ENCODE results near the gene USP48.
A peak's percentile ranks its signal among the peaks of the same experiment; 100 is the strongest.
"Not testable (repeated sequence)": the region's sequence is repeated elsewhere in the genome, so short reads cannot be mapped to it uniquely, and the experiment has no call there.

Gene USP48

GRCh38 chr1:21782868-21783678, at the start of gene USP48:
Gene USP48 (minus strand): TSS chr1:21783149. CDS start chr1:21782957, 192 bp downstream.
- DNase-seq (ENCODE audit: low read depth): peak; percentile 96

- no peak for DNase-seq (ENCODE audit: low read depth)
Measured at GRCh38 chr1:21831454-21831970, 48.6 kb upstream of the USP48 start.

GRCh38 chr1:21830792-21831453, 48.0 kb upstream of the USP48 start:
- DNase-seq (ENCODE audit: low read depth): no peak

- no peak for DNase-seq (ENCODE audit: low read depth)
Measured at GRCh38 chr1:21829294-21829693, 46.3 kb upstream of the USP48 start.

DNA sequence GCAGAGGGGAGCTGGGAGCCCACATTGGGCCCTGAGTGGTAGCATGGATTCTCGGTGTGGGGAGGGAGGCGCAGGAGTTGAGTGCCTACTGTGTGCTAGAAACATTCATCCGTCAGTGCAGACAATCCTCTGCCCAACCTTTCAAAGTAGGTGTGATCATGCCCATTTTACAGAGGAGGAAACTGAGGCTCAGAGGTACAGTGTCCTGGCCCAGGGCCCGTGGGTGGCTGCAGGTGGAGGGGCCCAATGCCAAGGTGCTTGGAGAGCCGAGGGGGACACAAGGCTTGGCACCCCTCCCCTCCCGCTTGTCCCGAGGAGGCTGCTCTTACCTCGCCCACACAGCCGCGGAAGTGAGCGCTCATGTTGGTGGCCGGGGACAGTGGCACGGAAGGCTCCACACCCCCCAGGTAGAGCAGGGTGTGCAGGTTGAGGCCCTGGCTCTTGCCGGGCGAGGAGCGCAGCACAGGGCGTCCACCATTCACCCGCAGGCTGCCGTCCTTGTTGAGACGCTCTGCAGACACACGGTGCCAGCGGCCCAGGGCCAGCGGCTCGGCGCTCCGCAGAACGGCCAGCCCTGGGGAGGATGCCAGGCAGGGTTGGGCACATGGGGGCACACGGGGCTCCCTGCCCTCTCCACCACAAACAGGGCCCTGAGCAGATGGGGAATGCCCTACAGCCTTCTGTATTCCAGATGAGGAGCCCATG, 45.7 kb upstream of the USP48 start:
- no peak for DNase-seq (ENCODE audit: low read depth)

DNA sequence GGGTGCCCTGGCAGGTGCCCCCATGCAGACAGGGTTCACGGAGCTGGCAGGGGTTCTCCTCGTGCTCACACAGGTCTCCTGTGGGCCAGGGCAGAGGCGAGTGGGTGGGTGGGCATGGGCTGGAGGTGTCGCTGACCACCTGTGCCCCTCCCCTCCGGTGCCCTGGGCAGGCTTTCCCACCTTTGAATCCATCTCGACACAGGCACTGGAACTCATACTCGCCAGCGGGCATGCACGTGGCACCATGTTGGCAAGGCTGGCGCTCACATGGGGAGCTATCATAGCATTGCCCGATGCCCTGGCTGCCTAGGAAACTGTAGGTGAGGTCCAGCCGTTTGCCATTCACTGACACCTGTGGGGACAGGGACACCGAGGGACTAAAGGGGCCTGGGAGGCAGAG, 45.1 kb upstream of the USP48 start:
- no peak for DNase-seq (ENCODE audit: low read depth)

DNA sequence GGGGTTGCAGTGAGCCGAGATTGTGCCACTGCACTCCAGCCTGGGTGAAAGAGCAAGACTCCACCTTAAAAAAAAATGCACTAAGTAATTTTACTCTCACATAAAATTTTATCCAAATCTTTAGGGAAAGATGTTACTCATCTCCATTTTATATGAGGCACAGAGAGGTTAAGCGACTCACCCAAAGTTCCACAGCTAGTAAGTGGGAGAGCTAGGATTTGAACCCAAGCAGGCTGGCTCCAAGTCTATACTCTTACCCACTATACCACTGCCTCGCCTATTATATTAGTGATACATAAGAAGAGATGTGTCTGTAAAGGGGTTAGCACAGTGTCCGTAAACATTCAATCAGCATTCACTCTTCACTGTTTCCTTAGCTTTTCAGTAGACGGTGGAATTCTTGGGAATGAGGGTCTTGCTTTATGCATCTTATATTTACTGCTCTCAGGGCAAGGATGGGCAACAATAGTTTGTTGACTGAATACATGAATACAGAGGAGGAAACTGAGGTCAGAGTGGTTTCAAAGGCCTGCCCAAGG, 44.3 kb upstream of the USP48 start:
- no peak for DNase-seq (ENCODE audit: low read depth)

GRCh38 chr1:21826694-21827093, 43.7 kb upstream of the USP48 start:
- not testable (repeated sequence) for DNase-seq (ENCODE audit: low read depth)

- no peak for DNase-seq (ENCODE audit: low read depth)
Measured at GRCh38 chr1:21825393-21825792, 42.4 kb upstream of the USP48 start.

DNA sequence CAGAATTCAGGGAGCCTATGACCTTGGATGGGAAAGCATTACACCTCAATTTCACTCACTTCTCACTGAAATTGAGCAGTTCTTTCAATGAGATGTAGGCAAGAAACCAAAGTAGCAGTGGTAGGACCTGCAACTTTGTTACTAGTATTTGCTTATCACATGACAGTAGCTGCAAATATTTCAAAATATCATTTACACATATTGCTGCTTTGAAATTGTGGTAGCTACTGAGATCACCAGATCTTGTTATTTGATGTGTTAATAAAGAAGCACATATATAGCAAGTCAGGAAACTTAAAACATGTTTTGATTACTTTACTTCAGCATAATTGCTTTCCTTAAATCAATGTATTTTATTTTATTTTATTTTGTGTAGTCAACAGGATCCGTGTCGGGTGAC, 42.0 kb upstream of the USP48 start:
- no peak for DNase-seq (ENCODE audit: low read depth)

DNA sequence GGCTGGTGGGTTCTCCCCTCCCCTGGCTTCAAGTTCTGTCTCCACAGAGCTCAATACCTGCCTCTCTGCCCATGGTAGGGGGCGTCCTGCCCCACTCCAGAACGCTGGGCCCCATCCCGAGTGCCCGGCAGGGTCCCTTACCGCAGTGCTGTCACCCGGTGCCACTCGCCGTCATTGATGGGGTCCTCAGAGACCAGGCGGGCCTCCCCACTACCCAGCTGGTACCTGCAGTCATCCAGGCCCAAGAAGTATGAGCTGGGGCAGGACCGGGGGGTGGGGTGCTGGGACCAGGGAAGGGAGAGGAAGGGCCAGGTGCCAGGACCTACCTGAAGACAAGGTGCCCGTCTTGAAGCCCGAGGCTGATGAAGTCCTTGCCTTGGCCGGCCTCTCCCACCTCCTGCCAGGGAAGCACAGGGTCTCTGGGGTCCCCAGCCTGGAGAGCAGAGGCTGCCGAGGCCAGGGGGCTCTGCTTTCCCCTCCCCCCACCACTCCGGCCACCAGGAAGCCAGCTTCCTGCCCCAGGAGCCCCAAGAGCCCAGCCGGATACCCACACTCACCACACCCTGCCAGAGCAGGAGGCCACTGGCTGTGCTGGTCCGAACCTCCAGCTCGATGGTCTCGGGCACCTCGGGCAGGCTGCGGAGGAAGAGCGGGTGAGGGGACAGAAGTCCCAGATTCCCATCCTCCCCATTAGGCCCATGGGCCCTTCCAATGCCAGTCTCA, 41.2 kb upstream of the USP48 start:
- DNase-seq (ENCODE audit: low read depth): no peak

GRCh38 chr1:21823206-21823979, 40.4 kb upstream of the USP48 start:
- no peak for DNase-seq (ENCODE audit: low read depth)

- DNase-seq (ENCODE audit: low read depth): no peak
Measured at GRCh38 chr1:21822349-21822748, 39.4 kb upstream of the USP48 start.

- no peak for DNase-seq (ENCODE audit: low read depth)
Measured at GRCh38 chr1:21821385-21822019, 38.6 kb upstream of the USP48 start.

DNA sequence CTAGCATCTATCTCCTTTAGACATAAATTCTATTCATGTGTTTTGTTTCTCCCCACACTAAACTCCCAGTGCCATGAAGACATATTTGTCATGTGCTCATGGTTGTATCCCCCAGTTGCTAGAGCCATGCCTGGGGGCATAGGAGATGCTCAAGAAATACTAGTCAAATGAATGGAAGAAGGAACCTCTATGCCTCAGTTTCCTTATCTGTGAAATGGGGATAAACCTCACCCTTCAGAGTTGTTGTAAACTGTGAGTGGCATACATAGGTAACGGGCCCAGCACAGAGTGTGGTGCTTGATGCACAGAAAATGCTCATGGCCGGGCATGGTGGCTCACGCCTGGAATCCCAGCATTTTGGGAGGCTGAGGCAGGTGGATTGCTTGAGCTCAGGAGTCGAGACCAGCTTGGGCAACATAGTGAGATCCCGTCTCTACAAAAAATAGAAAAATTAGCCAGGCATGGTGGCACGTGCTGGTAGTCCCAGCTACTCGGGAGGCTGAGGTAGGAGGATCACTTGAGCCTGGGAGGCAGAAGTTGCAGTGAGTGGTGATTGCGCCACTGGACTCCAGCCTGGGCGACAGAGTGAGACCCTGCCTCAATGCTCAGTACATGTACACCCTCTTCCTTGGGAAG, 37.8 kb upstream of the USP48 start:
- no peak for DNase-seq (ENCODE audit: low read depth)

- peak; percentile 10 for DNase-seq (ENCODE audit: low read depth)
Measured at GRCh38 chr1:21818656-21819055, 35.7 kb upstream of the USP48 start.

DNA sequence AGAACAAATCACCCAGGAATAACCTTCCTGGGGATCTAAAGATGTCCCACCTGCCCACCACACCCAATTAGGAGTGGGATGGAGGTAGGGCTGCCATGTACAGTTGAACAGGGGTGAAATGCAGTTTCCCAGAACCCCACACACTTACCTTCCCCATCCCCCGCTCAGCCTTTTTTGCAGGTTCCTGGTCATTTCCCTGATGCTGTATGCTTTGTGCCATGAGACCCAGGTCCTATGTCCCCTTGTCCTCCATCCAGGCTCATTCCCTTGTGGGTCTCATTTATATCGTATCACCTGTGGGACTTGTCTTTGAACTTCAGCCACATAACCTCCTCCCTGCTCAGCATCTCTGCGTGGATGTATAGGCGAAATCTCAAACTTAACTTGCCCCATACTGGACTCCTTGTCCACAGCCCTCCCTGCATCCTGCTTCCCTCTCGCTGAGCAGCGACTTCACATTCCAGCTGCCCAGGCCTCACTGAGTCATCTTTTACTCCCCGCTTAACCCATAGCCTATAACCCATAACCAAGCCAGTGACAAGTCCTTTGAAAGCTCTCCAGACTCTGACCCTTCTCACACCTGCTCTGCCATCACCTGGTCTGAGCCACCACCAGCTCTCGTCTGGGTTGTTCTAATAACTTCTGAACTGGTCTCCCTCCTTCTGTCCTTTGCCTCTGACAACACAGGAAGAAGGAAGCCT, 33.8 kb upstream of the USP48 start:
- no peak for DNase-seq (ENCODE audit: low read depth)

DNA sequence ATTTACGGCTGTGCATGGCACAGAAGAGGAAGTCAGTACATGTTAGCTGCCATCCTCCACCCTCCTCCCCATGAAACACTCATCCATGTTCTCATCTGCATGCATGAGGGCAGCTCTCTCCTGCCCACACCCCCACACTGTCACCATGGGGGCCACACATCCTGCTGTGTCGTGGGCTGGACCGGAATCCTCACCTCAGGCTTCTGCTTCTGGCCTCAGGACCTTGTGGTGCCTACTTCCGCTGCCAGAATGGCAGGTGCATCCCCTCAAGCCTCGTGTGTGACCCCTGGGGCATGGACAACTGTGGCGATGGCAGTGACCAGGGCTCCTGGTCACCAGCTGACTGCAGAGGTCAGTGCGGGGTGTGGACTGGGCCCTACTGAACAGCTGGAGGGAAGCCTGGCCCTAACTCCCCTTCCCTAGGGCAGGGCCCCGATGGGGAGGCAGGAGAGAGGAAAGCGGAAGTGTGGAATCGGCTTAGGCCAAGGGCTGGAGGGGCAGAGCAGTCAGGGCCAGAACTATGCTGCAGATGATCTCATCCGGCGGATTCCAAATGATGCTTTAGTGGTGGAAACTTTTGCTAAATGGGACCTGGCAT, 32.9 kb upstream of the USP48 start:
- no peak for DNase-seq (ENCODE audit: low read depth)
